ENCODE results near the gene DCXR.

DNA sequence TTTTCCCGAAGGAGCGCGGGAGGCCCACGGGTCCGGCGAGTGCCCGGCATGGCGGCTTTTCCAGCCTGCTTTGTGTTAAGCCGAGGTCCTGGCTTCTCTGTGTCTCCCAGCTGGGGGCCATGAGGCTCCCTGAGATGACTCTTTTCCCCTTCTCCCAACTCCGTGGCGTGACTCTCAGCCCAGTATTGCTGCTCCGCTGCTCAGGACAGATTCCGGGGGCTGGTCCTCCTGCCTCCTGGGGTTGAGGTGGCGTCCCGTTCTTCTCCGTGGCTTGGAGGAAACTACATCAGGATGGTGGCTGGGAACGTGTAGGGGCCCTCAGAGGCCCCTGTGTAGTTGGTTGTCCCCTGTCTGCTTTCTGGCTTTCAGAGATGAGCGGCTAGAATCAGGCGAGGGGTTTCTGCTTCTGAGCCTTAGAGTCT lies 15.2 kb upstream of the DCXR start:
- TF ChIP-seq, protein P1, sequence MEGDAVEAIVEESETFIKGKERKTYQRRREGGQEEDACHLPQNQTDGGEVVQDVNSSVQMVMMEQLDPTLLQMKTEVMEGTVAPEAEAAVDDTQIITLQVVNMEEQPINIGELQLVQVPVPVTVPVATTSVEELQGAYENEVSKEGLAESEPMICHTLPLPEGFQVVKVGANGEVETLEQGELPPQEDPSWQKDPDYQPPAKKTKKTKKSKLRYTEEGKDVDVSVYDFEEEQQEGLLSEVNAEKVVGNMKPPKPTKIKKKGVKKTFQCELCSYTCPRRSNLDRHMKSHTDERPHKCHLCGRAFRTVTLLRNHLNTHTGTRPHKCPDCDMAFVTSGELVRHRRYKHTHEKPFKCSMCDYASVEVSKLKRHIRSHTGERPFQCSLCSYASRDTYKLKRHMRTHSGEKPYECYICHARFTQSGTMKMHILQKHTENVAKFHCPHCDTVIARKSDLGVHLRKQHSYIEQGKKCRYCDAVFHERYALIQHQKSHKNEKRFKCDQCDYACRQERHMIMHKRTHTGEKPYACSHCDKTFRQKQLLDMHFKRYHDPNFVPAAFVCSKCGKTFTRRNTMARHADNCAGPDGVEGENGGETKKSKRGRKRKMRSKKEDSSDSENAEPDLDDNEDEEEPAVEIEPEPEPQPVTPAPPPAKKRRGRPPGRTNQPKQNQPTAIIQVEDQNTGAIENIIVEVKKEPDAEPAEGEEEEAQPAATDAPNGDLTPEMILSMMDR (IDR thresholded peaks at IDR 0.05): no peak
- TF ChIP-seq POLR2A (IDR thresholded peaks at IDR 0.05) (no peak), POLR2AphosphoS5 (IDR thresholded peaks at IDR 0.05; ENCODE audit: insufficient read depth in 1 of 2, low read depth in 1 of 2) (no peak)
